NCI-H82 treated with DMSO at 0.1 percent for 48 hours (cell line): Measurements from ENCODE around the gene PDLIM4.

Source experiments
- DNase-seq: peaks from one replicate; lab custom pipeline; 2025; ENCODE audit not compliant: unreplicated experiment; lab: John Stamatoyannopoulos, UW

The PDLIM4 gene

GRCh38 chr5:132227235-132227484, 30.3 kb upstream of the PDLIM4 start:
- DNase-seq, result no peak

- peak; percentile 38 for DNase-seq
Measured at GRCh38 chr5:132227485-132228240, 29.8 kb upstream of the PDLIM4 start, which contains the start of gene P4HA2. Gene P4HA2, minus strand, starts transcription at chr5:132227853. Its CDS starts 9,227 bp downstream, at chr5:132218626.

GRCh38 chr5:132228241-132229035, 29.1 kb upstream of the PDLIM4 start:
- DNase-seq, result no peak

GRCh38 chr5:132229236-132229635, 28.3 kb upstream of the PDLIM4 start:
- no peak for DNase-seq

- DNase-seq, result no peak
Measured at GRCh38 chr5:132230871-132231270, 26.6 kb upstream of the PDLIM4 start.

GRCh38 chr5:132232465-132232864, 25.0 kb upstream of the PDLIM4 start:
- DNase-seq, result no peak

GRCh38 chr5:132233081-132233480, 24.4 kb upstream of the PDLIM4 start:
- DNase-seq, result no peak

GRCh38 chr5:132233811-132234683, 23.4 kb upstream of the PDLIM4 start:
- DNase-seq, result no peak

GRCh38 chr5:132234684-132235062, 22.8 kb upstream of the PDLIM4 start:
- no peak for DNase-seq

GRCh38 chr5:132235340-132235739, 22.2 kb upstream of the PDLIM4 start:
- no peak for DNase-seq

GRCh38 chr5:132237141-132237540, 20.4 kb upstream of the PDLIM4 start:
- DNase-seq, result no peak

- DNase-seq, result no peak
Measured at GRCh38 chr5:132237670-132238069, 19.8 kb upstream of the PDLIM4 start.

- peak; percentile 1 for DNase-seq
Measured at GRCh38 chr5:132238169-132238744, 19.2 kb upstream of the PDLIM4 start.

GRCh38 chr5:132238901-132239500, 18.5 kb upstream of the PDLIM4 start:
- DNase-seq, result no peak

- no peak for DNase-seq
Measured at GRCh38 chr5:132239776-132240175, 17.7 kb upstream of the PDLIM4 start.

- DNase-seq, result no peak
Measured at GRCh38 chr5:132243366-132243977, 14.0 kb upstream of the PDLIM4 start.

- DNase-seq, result no peak
Measured at GRCh38 chr5:132245593-132245992, 11.9 kb upstream of the PDLIM4 start.

GRCh38 chr5:132246806-132247205, 10.7 kb upstream of the PDLIM4 start:
- no peak for DNase-seq

GRCh38 chr5:132250547-132250946, 6.9 kb upstream of the PDLIM4 start:
- no peak for DNase-seq

- no peak for DNase-seq
Measured at GRCh38 chr5:132251220-132251725, 6.2 kb upstream of the PDLIM4 start.
